Psoas muscle (tissue), 8 donors: ENCODE data around the gene CEP20. TPM values are rescaled to one million over a fixed set of nuclear protein-coding genes. Genes with fewer than 3 reads are reported as not detected.

Source experiments
- ATAC-seq, 4 donors: fragments of 200-7000 bp; cut with Tn5 transposase; one replicate each; pipeline ENCODE4 v1.9.1; 2020; ENCODE audit warnings: moderate library complexity in 3 of 4, mild to moderate bottlenecking in 2 of 4
- DNase-seq, 2 donors: peaks; one replicate each; pipeline ENCODE4 v3.0.0-alpha.2; 2020
- H3K27ac ChIP-seq: fragments of 200-600 bp; one replicate; pipeline ENCODE4 v1.8.0; 2022
- H3K27me3 ChIP-seq, 3 donors: fragments of 200-600 bp in 1 of 3; one replicate each; pipeline versions ENCODE4 v1.6.1 to v1.8.0; 2013 to 2022; ENCODE audit warnings: low read length in 2 of 3, mild to moderate bottlenecking in 2 of 3, moderate library complexity in 1 of 3; ENCODE audit not compliant: insufficient read depth in 3 of 3
- H3K36me3 ChIP-seq, 2 donors: fragments of 200-600 bp in 1 of 2; one replicate each; pipeline versions ENCODE4 v1.6.1 to v1.8.0; 2013 to 2022; ENCODE audit warnings: low read depth in 1 of 2, mild to moderate bottlenecking in 1 of 2, moderate library complexity in 1 of 2; ENCODE audit not compliant: insufficient read depth in 1 of 2
- H3K4me1 ChIP-seq: fragments of 200-600 bp; one replicate; pipeline ENCODE4 v1.8.0; 2022
- H3K4me3 ChIP-seq: fragments of 200-600 bp; one replicate; pipeline ENCODE4 v1.8.0; 2022; ENCODE audit warnings: mild to moderate bottlenecking
- H3K9me3 ChIP-seq: fragments of 200-600 bp; one replicate; pipeline ENCODE4 v1.8.0; 2022
- WGBS, 3 donors: extraction: QIAGEN DNeasy Blood & Tissue Kit; methylation state at CpG; one replicate each; pipeline versions ENCODE4 v1.1.6 to v1.1.7; 2013; 5-methylcytosine and 5-hydroxymethylcytosine counted together
- intact Hi-C, 2 donors: fragments of 100-400 bp; cut with DNase I; formaldehyde crosslinking; loops; one replicate each; pipeline versions ENCODE4 v1.11.0 to v1.14.2; 2022
- polyA plus RNA-seq, 3 donors: library from polyadenylated mRNA; stranded (reverse); fragments of 200-250 nt; gene quantifications; one replicate each; pipeline ENCODE4 v1.2.3, GENCODE V29; 2013
- total RNA-seq, 4 donors: library from RNA; stranded (reverse); fragmentation: NEBNext Ultra II Directional in 2 of 4; extraction: Animal tissue kit (Norgen Biotek cat#: 25700) in 2 of 4; gene quantifications; one replicate each; pipeline versions ENCODE4 v1.2.1 to v1.2.4, GENCODE V29; 2021 to 2023
- TF ChIP-seq, protein P1 (sequence below): fragments of 200-600 bp; IDR thresholded peaks from one replicate; pipeline ENCODE4 v1.8.0; 2022; ENCODE audit warnings: antibody characterized with exemption
- donor health status: healthy with polysubstance abuse.
- donor health status: DM: no; HTN: no; CAD: no; lungs with moderate emphysema.
- donor health status: Bipolar disorder and iron deficiency.
- donor health status: healthy.
- donor health status: DM: yes; HTN: yes; CAD: no.
- donor health status: DM: no; HTN: no; CAD: no.
- donor health status: DM: no; HTN: no; CAD: no.
- donor health status: DM: yes; HTN: yes; CAD: no.

CEP20 gene
- total and polyA plus RNA-seq, 7 donors: 33.0 to 98.9 (median 49.6) TPM

DNA sequence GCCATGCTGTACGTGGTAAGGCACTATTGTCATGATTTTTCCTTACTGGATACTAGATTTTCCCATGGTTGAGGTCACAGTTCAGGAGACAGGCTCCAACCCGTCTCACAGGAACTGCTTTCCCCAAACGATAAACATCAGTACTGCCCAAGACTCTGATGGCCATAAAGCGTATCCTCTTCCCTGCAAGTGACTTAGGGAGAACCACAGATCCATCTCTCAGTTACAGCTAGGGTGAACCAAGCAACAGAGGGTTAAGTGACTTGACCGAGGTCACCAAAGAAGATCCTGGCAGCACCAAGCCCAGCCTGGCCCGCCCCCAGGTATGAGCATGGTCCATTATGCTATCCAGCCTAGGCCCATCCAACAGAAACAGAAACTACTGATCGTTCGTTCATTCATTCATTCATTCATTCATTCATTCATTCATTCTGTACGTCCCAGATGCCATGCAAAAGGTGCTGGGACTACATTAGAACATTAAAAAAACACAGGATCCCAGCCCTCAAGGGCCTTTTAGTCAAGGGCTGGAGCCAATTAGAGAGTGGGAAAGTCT is 62.6 kb downstream of the CEP20 start:
- TF ChIP-seq, protein P1, sequence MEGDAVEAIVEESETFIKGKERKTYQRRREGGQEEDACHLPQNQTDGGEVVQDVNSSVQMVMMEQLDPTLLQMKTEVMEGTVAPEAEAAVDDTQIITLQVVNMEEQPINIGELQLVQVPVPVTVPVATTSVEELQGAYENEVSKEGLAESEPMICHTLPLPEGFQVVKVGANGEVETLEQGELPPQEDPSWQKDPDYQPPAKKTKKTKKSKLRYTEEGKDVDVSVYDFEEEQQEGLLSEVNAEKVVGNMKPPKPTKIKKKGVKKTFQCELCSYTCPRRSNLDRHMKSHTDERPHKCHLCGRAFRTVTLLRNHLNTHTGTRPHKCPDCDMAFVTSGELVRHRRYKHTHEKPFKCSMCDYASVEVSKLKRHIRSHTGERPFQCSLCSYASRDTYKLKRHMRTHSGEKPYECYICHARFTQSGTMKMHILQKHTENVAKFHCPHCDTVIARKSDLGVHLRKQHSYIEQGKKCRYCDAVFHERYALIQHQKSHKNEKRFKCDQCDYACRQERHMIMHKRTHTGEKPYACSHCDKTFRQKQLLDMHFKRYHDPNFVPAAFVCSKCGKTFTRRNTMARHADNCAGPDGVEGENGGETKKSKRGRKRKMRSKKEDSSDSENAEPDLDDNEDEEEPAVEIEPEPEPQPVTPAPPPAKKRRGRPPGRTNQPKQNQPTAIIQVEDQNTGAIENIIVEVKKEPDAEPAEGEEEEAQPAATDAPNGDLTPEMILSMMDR: no peak
- intact Hi-C loops: loop anchor here in 1 of 2 donors (10.0 kb wide), 1 partner anchor 59 kb away; the partner anchor contains the start of gene CEP20
- WGBS, 3 donors: 58 to 68% (median 68%) methylated on average over 9 of the region's 9 CpGs
- no peak overlapping the region for H3K27ac ChIP-seq
- no peak overlapping the region for H3K4me3 ChIP-seq
- no peaks in the 10 kb centered on the region for H3K9me3 ChIP-seq
- DNase-seq (no peak), ATAC-seq (no peak)
- no peaks in the 10 kb centered on the region for H3K4me1 ChIP-seq
- no peaks in the 10 kb centered on the region for H3K36me3 ChIP-seq
- H3K27me3 ChIP-seq: no peaks in the 10 kb centered on the region

DNA sequence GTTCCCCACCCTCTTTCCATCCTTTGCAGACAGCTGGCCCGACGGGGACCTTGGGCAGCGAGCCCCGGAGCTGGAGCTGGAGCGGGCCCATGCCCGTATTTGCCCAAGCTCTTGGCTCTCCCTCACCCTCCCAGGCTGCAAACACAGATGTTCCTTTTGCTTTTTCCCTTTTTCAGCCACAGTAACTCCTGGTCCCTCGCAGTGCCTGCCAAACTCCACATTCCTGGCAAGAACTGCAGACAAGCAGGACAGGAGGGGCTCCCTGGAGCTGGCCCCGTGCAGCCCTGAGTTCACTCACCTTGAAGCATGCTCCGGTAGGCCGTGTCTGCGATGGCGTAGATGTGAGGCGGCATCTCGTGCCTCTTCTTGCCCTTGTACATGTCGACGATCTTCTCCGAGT is 65.4 kb downstream of the CEP20 start:
- Histone ChIP-seq H3K4me1 (no peaks in the 10 kb centered on the region), H3K4me3 (no peak overlapping the region), H3K36me3 (no peaks in the 10 kb centered on the region), H3K27ac (no peak overlapping the region), H3K27me3 (no peaks in the 10 kb centered on the region), H3K9me3 (no peaks in the 10 kb centered on the region)
- intact Hi-C loops: loop anchor here (2.0 to 10.0 kb wide), 3 partner anchors 56 to 62 kb away; partner anchors contain the start of gene CEP20 (in 1 of the 2)
- 36 to 45% (median 37%) methylated on average over 17 of the region's 17 CpGs for WGBS, 3 donors
- DNase-seq (no peak), ATAC-seq (no peak)
- TF ChIP-seq, protein P1: no peak

- TF ChIP-seq, protein P1: no peak
- 86 to 90% (median 87%) methylated on average over 7 of the region's 7 CpGs for WGBS, 3 donors
- Histone ChIP-seq H3K4me1 (no peaks in the 10 kb centered on the region), H3K4me3 (no peak overlapping the region), H3K9me3 (peaks cover 9% of the 10 kb centered on the region), H3K27me3 (no peaks in the 10 kb centered on the region), H3K27ac (no peak overlapping the region), H3K36me3 (no peaks in the 10 kb centered on the region)
- DNase-seq: no peak
- intact Hi-C loops: loop anchor here (5.0 to 10.0 kb wide), 2 partner anchors 54 to 64 kb away; partner anchors contain the start of gene CEP20 (in 1 of the 2)
- no peak for ATAC-seq
Observed at GRCh38 chr16:15820837-15821236, 67.6 kb downstream of the CEP20 start.

DNA sequence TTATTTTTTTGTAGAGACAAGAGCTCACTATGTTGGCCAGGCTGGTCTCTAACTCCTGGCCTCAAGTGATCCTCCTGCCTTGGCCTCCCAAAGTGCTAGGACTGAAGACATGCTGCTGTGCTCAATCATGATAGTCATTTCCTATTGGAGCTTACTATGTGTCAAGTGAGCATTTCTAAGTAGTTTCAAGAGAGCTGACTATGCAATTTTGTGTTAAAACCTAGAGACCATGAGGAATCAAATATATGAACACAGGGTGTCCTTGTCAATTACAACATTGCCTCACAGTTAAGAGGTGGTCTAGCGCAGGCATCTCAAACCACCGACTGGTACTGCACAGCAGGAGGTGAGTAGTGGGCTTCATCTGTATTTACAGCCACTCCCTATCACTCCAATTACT is 69.4 kb downstream of the CEP20 start:
- DNase-seq: no peak
- intact Hi-C loops: loop anchor here in 1 of 2 donors (5.0 kb wide), 1 partner anchor 42 kb away; no protein-coding TSS in a partner anchor
- WGBS, 3 donors: 84 to 89% (median 89%) methylated on average over 2 of the region's 2 CpGs
- Histone ChIP-seq H3K9me3 (peaks cover 10% of the 10 kb centered on the region), H3K27me3 (no peaks in the 10 kb centered on the region), H3K36me3 (no peaks in the 10 kb centered on the region), H3K27ac (no peak overlapping the region), H3K4me3 (no peak overlapping the region), H3K4me1 (no peaks in the 10 kb centered on the region)
- ATAC-seq: no peak
- TF ChIP-seq, protein P1: no peak

GRCh38 chr16:15817446-15817845 is 71.0 kb downstream of the CEP20 start:
- Histone ChIP-seq H3K4me1 (no peaks in the 10 kb centered on the region), H3K4me3 (no peak overlapping the region), H3K9me3 (peaks cover 10% of the 10 kb centered on the region), H3K27ac (no peak overlapping the region), H3K27me3 (no peaks in the 10 kb centered on the region), H3K36me3 (no peaks in the 10 kb centered on the region)
- DNase-seq (no peak), ATAC-seq (no peak)
- TF ChIP-seq, protein P1: no peak
- intact Hi-C loops: loop anchor here in 1 of 2 donors (5.0 kb wide), 1 partner anchor 40 kb away; no protein-coding TSS in a partner anchor
- 78 to 89% (median 89%) methylated on average over 2 of the region's 2 CpGs for WGBS, 3 donors
